Mesodermal cell (in vitro differentiated cells): Measurements from ENCODE around the gene HSP90AB1.

Experiments
- H3K27ac ChIP-seq: 2 replicates; pipeline ENCODE4 v1.7.0; 2013; ENCODE audit warnings: mild to moderate bottlenecking, low read depth, low read length, moderate library complexity; ENCODE audit not compliant: severe bottlenecking
- H3K36me3 ChIP-seq: 2 replicates; pipeline ENCODE4 v1.7.1; 2013; ENCODE audit warnings: mild to moderate bottlenecking, low read length, moderate library complexity; ENCODE audit not compliant: control insufficient read depth, insufficient read depth
- H3K4me1 ChIP-seq: one replicate; pipeline ENCODE4 v1.7.1; 2013; ENCODE audit warnings: mild to moderate bottlenecking, low read length; ENCODE audit not compliant: insufficient read depth, control insufficient read depth, poor library complexity, severe bottlenecking
- H3K4me3 ChIP-seq: 2 replicates; pipeline ENCODE4 v1.7.0; 2013; ENCODE audit warnings: low read length, control low read depth, mild to moderate bottlenecking; ENCODE audit not compliant: insufficient read depth, poor library complexity, severe bottlenecking; ENCODE audit errors: extremely low read depth
- H3K9me3 ChIP-seq: 2 replicates; pipeline ENCODE4 v1.7.1; 2013; ENCODE audit warnings: mild to moderate bottlenecking, low read length, moderate library complexity; ENCODE audit not compliant: control insufficient read depth
- WGBS, 2 experiments: methylation state at CpG; one replicate each; pipeline ENCODE4 v1.1.5; 2013; ENCODE audit warnings: missing lambda C conversion rate in 2 of 2; ENCODE audit not compliant: insufficient coverage in 2 of 2; 5-methylcytosine and 5-hydroxymethylcytosine counted together

HSP90AB1 gene

DNA sequence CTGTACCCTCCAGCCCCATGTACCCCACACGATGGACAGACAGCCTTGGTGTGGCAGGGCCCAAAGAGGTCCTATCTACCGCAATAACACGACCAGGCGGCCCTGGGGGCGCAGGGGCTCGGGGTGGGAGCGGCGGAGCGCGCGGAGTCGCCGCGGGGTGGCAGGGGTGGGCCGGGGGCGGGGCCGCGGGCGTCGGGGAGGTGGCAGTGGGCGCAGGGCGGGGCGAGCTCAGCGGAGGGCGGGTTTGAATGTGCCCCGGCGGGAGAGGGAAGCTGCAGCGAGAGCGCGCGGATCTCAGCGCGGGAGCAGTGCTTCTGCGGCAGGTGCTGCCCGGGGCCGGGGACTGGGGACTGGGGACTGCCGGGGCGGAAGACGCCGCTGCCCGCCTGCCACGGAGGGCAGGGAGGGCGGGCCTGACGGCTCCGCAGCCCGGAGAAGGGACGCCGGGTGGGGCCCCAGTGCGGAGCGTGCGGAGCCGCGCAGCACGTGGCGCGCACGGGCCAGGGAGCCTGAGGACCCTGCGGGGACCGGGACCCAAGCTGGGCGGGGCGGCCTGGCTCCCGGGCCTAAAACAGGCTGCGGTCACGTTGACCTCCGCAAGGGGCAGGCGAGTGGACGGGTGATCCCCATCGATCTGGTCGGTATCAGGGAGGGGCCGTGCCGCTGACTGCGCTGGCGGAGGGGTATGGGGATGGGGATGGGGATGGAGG lies 23.4 kb upstream of the HSP90AB1 start, which contains the start of gene SLC29A1:
SLC29A1 (plus strand) TSS at position 277 of the 710 bp plus-strand sequence. CDS start 3,719 bp downstream, outside the sequence.
- Histone ChIP-seq H3K4me1 (peaks cover 31% of the 10 kb centered on the region), H3K27ac (no peak within 1 kb of the TSS), H3K4me3 (peak within 1 kb of the TSS; percentile 44), H3K36me3 (no peaks in the 10 kb centered on the region), H3K9me3 (no peaks in the 10 kb centered on the region)
- WGBS, 2 experiments = 0% methylated on average over 49 to 63 of the region's 73 CpGs

DNA sequence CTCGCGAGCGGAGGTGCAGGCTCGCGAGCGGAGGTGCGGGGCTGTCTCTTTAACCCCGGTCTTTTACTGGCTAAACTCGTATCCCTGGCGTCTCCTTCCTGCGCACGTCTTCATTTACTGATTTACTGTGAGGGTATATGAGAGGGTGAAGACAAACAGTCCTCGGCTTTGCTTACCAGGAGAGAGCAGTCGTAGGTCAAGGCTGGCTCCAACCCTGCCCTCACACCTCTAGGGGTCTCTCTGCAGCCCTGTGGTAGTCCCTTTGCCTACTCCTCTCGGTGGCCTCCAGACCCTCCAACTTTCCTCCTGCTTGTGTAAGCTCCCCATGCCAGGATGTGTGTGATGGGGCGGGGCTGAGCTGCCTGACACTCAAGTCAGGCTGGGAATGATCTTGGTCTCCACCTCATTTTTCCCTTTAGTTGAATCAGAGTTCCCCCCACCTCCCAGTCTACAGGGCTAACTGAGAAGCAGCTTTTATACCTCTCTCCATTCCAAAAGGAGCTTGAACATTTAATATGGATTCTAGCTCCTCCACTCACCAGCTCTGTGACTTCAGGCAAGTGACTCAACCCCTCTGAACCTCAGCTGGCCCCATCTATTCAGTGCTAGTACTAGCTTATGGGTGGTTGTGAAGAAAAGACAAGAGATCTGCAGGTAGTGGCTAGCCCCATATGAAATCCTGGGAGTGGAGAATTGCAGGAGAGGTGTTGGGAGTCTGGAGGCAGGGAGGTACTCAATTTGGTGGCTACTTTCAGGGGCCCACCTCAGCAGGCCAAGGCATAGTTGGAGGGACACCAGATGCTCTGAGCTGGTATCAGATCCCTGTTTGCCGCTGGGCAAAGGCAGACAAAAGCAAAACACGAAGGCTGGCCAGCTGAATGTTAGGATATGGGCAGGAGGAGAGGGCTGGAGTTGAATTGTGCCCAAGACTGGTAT lies 22.6 kb upstream of the HSP90AB1 start:
- Histone ChIP-seq H3K4me1 (peaks cover 25% of the 10 kb centered on the region), H3K36me3 (peaks cover 3% of the 10 kb centered on the region), H3K27ac (no peak overlapping the region), H3K9me3 (no peaks in the 10 kb centered on the region), H3K4me3 (peak overlapping the region; percentile 44)
- WGBS, 2 experiments = 18 to 29% methylated on average over 5 to 9 of the region's 18 CpGs

DNA sequence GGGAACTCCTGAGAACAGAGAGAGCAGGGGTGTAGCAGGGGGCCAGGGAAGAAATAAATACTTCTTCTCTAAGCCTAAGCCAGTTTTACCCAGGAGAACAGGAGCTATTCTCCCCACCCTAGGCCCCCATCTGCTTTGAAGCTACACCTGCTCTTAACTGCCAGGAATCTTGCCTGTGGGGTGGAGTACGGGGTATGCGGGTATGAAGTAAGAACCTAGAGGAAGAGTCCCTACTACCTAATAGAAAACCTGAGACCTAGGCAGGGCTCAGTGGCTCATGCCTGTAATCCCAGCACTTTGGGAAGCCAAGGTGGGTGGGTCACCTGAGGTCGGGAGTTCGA lies 22.0 kb upstream of the HSP90AB1 start:
- H3K4me3 ChIP-seq = no peak overlapping the region
- H3K9me3 ChIP-seq = no peaks in the 10 kb centered on the region
- H3K36me3 ChIP-seq = peaks cover 9% of the 10 kb centered on the region
- no peak overlapping the region for H3K27ac ChIP-seq
- WGBS, 2 experiments = 86% methylated on average over 2 of the region's 4 CpGs; no CpG with 5 or more reads in 1 of the 2 experiments
- H3K4me1 ChIP-seq = peaks cover 25% of the 10 kb centered on the region

DNA sequence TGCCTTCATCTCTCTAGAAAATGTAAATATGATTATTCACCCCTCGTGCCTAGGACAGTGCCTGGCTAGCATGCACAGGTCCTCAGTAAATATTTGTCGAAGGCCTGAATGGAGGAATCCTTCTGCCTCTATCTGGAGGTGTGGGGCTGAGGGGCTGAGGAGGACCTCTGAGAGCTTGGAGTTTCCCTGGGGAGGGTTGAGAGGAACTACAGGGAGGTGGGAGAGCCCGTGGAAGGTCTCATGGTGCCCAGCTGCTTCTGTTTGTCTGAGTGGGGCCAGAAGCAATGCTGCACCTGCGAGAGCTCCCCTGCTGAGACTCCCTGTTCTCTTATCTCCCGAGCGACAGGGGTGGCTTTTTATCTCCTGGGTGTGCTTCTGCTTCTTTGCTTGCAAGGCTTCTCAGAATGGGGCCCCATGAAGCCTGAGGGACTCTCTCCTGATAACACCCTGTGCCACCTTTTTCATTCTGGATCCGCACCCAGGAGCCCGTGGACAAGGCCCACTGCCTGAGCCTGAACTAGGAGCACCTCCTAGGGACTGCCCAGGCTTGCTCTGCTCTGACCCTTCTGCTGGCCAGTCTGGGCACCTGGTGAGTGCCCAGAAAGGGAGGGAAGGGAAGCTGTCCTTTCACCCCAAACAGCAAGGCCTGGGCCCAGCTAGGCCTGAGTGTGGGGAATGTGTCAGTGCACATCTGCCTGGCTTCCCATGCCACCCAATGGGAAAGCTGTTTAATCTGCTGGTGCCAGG lies 21.1 kb upstream of the HSP90AB1 start:
- H3K27ac ChIP-seq = no peak overlapping the region
- H3K36me3 ChIP-seq = peaks cover 12% of the 10 kb centered on the region
- H3K9me3 ChIP-seq = no peaks in the 10 kb centered on the region
- peaks cover 25% of the 10 kb centered on the region for H3K4me1 ChIP-seq
- 83 to 89% methylated on average over 6 to 7 of the region's 8 CpGs for WGBS, 2 experiments
- H3K4me3 ChIP-seq = no peak overlapping the region

DNA sequence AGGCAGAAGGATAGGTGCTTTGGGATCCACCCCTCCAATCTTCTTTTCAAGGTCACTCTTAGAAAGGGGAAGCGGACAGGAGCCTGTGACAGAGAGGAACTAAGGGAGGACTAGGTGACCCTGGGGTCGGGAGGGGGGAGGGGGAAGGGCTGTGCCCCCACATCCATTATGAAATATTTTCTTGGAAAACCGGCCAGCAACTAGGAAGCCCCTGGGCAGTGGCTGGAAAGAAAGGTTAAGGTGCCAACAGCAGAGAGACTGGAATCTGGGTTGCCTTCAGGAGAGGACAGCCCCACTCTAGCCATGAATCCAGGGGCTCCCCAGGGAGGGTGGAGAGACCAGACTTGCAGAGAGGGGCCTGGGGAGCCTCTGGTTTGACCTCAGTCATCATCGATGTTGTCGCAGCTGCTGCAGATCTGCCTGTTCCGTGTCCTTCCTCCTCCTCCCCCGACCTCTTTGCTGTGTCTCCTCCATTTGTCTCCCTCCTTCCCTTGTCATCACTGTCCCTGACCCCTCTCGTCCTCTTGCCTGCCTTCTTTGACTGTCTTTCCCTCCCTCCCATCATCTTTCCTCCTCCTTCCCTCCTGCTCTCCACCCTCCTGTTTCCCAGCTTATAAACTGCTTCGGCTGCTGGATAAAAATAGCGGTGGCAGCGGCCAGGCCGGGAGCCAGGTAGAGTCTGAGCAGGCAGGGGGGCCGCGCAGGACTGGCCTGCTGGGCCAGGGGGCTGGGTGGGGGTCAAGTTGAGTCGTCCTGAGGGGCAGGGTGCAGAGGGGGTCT lies 20.3 kb upstream of the HSP90AB1 start:
- Histone ChIP-seq H3K4me1 (peaks cover 25% of the 10 kb centered on the region), H3K4me3 (no peak overlapping the region), H3K27ac (no peak overlapping the region), H3K36me3 (peaks cover 12% of the 10 kb centered on the region), H3K9me3 (no peaks in the 10 kb centered on the region)
- WGBS, 2 experiments = 64 to 77% methylated on average over 6 to 8 of the region's 15 CpGs

DNA sequence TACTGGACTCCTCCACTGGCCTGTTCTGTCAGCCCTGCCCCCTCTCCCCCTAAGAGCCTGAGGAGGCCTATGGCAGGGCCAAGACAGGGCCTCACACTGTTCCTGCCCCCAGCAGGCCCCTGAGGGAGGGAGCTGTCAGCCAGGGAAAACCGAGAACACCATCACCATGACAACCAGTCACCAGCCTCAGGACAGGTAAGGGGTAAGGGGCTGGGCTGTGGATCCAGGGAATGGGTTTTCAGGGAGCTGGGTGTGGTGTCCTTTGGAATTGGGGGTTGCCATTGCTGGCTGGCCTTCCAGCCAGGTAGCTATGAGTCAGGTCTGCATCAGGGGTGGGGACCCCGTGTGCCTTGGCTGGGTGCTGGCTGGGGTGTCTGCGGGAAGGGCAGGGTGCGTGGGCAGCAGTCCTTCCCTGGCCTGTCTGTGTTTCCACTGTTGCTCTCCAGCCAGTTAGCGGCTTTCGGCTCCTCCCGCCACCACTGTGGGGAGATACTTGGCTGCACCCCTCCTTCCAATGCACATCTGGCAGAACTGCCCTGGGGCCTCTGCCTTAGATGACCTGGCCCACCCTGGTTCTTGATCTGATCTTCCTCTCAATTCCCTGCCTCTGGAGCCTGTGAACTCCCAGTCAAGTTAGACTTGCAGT lies 19.6 kb upstream of the HSP90AB1 start:
- Histone ChIP-seq H3K4me1 (peaks cover 20% of the 10 kb centered on the region), H3K36me3 (peaks cover 16% of the 10 kb centered on the region), H3K27ac (no peak overlapping the region), H3K4me3 (no peak overlapping the region), H3K9me3 (no peaks in the 10 kb centered on the region)
- 94 to 96% methylated on average over 6 of the region's 7 CpGs for WGBS, 2 experiments

DNA sequence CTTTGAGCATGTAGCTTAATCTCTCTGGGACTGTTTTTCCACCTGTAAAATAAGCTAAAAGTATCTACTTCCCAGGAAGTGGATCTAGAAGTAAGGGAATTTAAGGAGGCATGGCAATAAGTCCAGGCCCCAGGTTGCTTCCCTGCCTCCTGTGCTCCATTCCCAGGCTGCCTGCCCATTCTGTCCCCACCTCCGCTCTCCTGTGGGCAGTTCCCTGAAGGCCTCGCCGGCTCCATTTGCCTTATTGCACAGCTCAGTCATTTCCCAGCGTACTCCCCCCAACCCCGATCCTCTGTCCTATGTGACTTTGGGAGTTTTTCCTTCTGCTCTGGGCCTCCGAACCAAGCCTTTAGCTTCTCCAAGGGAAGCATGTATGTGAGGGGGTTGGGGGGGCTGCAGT lies 18.9 kb upstream of the HSP90AB1 start:
- Histone ChIP-seq H3K4me3 (no peak overlapping the region), H3K27ac (no peak overlapping the region), H3K4me1 (peaks cover 18% of the 10 kb centered on the region), H3K36me3 (peaks cover 17% of the 10 kb centered on the region), H3K9me3 (no peaks in the 10 kb centered on the region)
- WGBS, 2 experiments = 44 to 76% methylated on average over 1 to 5 of the region's 6 CpGs

DNA sequence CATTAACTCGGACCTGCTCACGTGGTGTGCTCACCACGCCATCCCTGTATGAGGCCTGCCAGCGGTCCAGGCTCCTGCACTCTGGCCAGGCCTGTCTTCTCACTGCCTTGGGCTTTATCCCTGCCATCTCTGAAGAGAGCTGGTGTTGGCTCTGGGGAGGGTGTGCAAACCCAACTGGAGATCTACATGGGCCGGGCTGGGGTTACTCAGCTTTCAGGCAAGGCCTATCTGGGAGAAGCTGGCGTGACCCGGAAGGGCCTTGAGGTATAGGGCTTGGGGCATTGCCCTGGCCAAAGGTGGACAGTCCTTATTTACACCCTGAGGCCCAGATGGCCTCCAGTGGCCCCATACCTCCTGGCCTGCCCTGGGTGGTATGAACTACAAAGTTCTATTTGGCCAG lies 18.5 kb upstream of the HSP90AB1 start:
- WGBS, 2 experiments = 93 to 94% methylated on average over 6 to 7 of the region's 7 CpGs
- Histone ChIP-seq H3K9me3 (no peaks in the 10 kb centered on the region), H3K4me1 (peaks cover 20% of the 10 kb centered on the region), H3K4me3 (no peak overlapping the region), H3K27ac (no peak overlapping the region), H3K36me3 (peaks cover 17% of the 10 kb centered on the region)

DNA sequence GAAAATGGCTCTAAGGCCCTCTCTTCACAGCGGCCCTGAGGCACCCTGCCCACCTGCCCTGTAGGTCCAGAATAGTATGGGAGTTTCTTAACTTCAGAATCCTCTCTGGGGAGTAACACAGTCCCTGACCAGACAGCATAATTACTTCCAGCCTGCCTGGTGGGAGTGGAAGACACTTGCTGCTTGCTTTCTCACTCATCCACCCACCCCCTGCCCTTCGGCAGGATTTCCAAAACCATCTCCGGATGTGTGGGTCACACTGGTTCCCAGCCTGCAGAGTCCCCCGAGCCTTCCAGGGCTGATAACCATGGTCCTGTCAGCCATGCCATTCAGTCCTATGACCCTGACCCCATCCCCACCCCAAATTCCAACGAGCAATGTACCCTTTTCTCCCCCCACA lies 18.1 kb upstream of the HSP90AB1 start:
- H3K4me3 ChIP-seq = no peak overlapping the region
- peaks cover 20% of the 10 kb centered on the region for H3K4me1 ChIP-seq
- H3K27ac ChIP-seq = no peak overlapping the region
- peaks cover 17% of the 10 kb centered on the region for H3K36me3 ChIP-seq
- H3K9me3 ChIP-seq = no peaks in the 10 kb centered on the region
- 69 to 94% methylated on average over 3 to 5 of the region's 5 CpGs for WGBS, 2 experiments
